ENCODE results near the gene PTPA.
"Not testable (repeated sequence)": the region's sequence is repeated elsewhere in the genome, so short reads cannot be mapped to it uniquely, and the experiment has no call there.

PTPA gene

DNA sequence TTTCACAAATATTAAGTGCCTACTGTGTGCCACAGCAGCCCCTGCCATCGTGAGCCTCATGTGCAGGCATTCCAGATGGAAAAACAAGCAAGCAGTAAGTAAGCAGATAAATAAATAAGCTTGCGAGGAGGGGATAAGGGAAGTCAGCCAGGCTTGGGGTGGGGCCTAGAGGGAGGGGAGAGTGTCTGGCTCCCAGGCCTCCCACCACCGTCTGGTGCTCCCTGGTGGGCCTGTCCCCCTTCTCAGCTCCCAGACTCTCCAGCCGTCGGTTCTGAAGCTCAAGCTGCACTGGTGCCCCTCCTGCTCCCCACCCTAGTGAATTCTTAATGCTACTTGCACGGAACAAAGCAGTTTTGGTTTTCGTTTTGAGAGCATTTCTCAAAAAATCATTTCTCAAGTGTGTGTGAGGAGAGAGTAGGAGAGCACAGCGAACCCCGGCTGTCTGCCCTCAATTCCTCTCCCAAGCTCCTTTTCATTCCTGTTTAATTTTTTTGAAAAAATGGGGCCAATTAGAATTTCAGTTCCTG is 73.4 kb downstream of the PTPA start:
- no peak for DNase-seq (ENCODE audit: low read depth)
- H3K4me3 ChIP-seq (ENCODE audit: low read depth, low read length) = no peak overlapping the region
- no peak for TF ChIP-seq CTCF (conservative IDR thresholded peaks at IDR 0.05; ENCODE audit: low read depth, low read length)

DNA sequence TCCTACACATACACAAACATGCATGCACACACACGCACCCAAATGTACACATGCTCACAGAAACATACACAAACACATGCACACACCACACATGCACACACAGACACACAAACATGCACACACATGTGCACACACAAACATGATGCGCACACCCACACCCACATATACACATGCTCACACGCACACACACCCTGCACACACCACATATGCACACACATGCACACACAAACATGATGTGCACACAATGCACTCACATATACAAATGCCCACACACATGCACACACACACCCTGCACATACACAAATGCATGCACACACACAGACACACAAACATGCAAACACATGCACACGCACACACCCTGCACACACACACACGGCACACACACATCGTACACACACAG is 74.2 kb downstream of the PTPA start:
- TF ChIP-seq CTCF (conservative IDR thresholded peaks at IDR 0.05; ENCODE audit: low read depth, low read length) = no peak
- no peak overlapping the region for H3K4me3 ChIP-seq (ENCODE audit: low read depth, low read length)
- DNase-seq (ENCODE audit: low read depth) = no peak

GRCh38 chr9:129185991-129186390 is 74.8 kb downstream of the PTPA start:
- H3K4me3 ChIP-seq (ENCODE audit: low read depth, low read length) = no peak overlapping the region
- peak; percentile 39 for DNase-seq (ENCODE audit: low read depth)
- no peak for TF ChIP-seq CTCF (conservative IDR thresholded peaks at IDR 0.05; ENCODE audit: low read depth, low read length)

GRCh38 chr9:129187042-129187441 is 75.8 kb downstream of the PTPA start:
- no peak for DNase-seq (ENCODE audit: low read depth)
- no peak overlapping the region for H3K4me3 ChIP-seq (ENCODE audit: low read depth, low read length)
- no peak for TF ChIP-seq CTCF (conservative IDR thresholded peaks at IDR 0.05; ENCODE audit: low read depth, low read length)

DNA sequence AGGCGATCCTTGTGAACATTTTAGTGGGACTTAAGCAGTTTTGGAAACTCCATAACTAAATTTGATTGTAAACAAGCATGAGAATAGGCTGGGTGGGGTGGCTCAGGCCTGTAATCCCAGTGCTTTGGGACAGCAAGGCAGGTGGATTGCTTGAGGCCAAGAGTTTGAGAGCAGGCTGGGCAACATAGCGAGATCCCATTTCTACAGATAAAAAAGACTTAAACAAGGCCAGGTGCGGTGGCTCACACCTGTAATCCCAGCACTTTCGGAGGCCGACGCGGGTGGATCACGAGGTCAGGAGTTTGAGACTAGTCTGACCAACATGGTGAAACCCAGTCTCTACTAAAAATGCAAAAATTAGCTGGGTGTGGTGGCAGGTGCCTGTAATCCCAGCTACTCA is 78.8 kb downstream of the PTPA start:
- H3K4me3 ChIP-seq (ENCODE audit: low read depth, low read length); DNase-seq (ENCODE audit: low read depth): not testable (repeated sequence)

GRCh38 chr9:129191234-129191633 is 80.0 kb downstream of the PTPA start:
- H3K4me3 ChIP-seq (ENCODE audit: low read depth, low read length) = no peak overlapping the region
- no peak for TF ChIP-seq CTCF (conservative IDR thresholded peaks at IDR 0.05; ENCODE audit: low read depth, low read length)
- DNase-seq (ENCODE audit: low read depth) = no peak

DNA sequence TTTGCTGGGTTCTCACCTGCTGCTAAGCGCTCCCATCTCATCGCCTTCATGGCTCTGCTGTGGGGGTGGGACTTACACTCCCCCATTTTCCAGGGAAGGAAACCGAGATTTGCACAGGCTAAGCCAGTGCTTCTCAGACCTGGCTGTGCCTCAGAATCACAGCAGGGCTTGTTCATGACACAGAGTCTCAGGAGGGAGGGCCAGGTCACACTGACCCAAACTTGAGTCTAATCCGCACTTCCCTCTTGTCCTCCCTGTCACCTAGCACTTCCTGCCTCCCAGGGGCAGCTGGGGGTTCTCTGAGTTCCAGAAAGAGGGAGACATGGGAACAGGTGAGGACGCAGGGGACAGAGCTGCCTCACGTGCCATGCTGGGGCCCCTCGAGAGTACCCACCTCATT is 82.4 kb downstream of the PTPA start:
- DNase-seq (ENCODE audit: low read depth) = no peak
- no peak for TF ChIP-seq CTCF (conservative IDR thresholded peaks at IDR 0.05; ENCODE audit: low read depth, low read length)
- no peak overlapping the region for H3K4me3 ChIP-seq (ENCODE audit: low read depth, low read length)

DNA sequence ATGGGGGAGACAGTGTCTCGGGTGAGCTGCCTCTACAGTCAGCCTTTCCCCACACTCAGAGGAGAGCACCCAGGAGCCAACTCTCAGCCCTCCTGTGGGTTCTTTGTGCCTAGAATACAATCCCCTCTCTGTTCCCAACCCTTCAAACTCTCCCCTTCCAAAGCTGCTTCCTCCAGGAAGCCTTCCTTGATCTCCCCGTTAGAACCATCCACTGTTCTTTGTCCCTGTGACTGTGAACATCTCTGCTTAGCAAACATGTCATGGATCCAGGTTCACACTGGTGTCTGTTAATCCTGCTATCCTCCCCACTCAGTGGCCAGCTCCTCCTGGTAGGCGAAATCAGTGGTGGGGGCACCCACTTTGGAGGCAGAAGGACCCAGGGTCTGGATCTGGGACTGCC is 83.0 kb downstream of the PTPA start:
- DNase-seq (ENCODE audit: low read depth) = no peak
- no peak for TF ChIP-seq CTCF (conservative IDR thresholded peaks at IDR 0.05; ENCODE audit: low read depth, low read length)
- no peak overlapping the region for H3K4me3 ChIP-seq (ENCODE audit: low read depth, low read length)
